Erythroblast (primary cell): ENCODE results near the gene PIR.

ENCODE experiments used
- GATA1 ChIP-seq: IDR thresholded peaks from 2 replicates; pipeline ENCODE4 v1.6.1; 2011; ENCODE audit warnings: low read depth, mild to moderate bottlenecking, control low read depth, low read length, moderate library complexity
- POLR2A ChIP-seq: IDR thresholded peaks from 2 replicates; pipeline ENCODE4 v1.6.1; 2011; ENCODE audit warnings: mild to moderate bottlenecking, low read length

DNA sequence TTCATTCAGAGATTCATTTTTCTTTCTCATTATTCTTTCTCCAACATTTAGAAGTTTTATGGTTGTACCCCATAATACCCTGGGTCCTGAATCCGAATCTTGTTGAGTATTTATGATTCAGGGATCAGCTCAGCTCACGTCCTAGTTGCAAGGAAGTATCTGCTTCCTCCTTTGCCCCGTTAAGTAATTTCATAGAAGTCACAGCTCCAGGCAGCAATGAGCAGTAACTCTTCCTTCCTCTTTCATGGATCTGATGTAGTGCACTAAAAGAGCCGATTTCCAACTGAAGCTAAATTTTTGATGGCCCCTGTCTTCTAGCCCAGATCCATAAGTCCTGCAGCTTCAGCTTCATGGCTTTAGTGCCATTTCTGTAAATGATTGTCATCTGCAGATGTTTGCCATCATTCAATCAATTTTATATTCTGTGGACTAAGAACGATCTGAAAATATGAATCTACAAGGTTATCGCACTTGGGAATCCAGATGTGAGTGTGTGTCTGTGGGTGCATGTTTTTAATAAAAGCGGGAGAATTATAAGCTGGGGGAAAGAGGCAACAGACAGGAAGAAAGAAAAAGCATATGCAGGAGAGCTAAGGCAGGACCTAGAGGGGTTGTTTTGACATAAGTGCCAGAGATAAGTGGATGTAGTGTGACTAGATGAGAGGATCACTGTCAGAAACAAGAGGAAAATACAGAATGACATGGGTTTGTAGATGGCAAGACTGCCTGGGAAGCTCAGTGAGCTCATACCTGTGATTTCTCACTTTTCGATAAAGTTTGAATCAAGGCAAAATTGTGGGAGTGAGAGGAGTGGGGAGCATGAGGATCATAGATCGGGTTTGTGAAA lies 126.4 kb downstream of the PIR start:
- TF ChIP-seq POLR2A (no peak), GATA1 (no peak)
